ENCODE data around the gene DAPK3. TPM values are rescaled to one million over a fixed set of nuclear protein-coding genes. Genes with fewer than 3 reads are reported as not detected.

Gene DAPK3
- total and polyA plus RNA-seq, 5 donors from 2014 or later = 20.7 to 42.3 (median 27.0) TPM

- Mint-ChIP-seq H3K27me3 (no peaks in the 10 kb centered on the region), H3K4me3 (no peak overlapping the region), H3K36me3 (no peaks in the 10 kb centered on the region), H3K27ac (peak overlapping the region in 1 of 3 donors; percentile 35), H3K4me1 (no peaks in the 10 kb centered on the region), H3K9me3 (peaks cover 0 to 17% (median 4%) of the 10 kb centered on the region in 7 donors)
- ATAC-seq (ENCODE audit: low read depth in 2 of 2) (no peak), DNase-seq (no peak)
- Histone ChIP-seq H3K4me3 (ENCODE audit: low read depth, low read length) (no peak overlapping the region), H3K27ac (ENCODE audit: insufficient read depth, low read length, poor library complexity, severe bottlenecking) (no peak overlapping the region), H3K4me1 (ENCODE audit: control insufficient read depth, insufficient read depth, low read length, poor library complexity, severe bottlenecking) (no peaks in the 10 kb centered on the region), H3K9me3 (ENCODE audit: control insufficient read depth in 2 of 2, low read length in 2 of 2) (peaks cover 8 to 9% of the 10 kb centered on the region in 2 experiments), H3K36me3 (ENCODE audit: control insufficient read depth, insufficient read depth, low read length) (no peaks in the 10 kb centered on the region), H3K27me3 (ENCODE audit: control insufficient read depth, insufficient read depth, low read length) (no peaks in the 10 kb centered on the region)
Observed at GRCh38 chr19:3923096-3923758, 47.7 kb downstream of the DAPK3 start.

- Histone ChIP-seq H3K4me1 (ENCODE audit: control insufficient read depth, insufficient read depth, low read length, poor library complexity, severe bottlenecking) (no peaks in the 10 kb centered on the region), H3K27me3 (ENCODE audit: control insufficient read depth, insufficient read depth, low read length) (no peaks in the 10 kb centered on the region), H3K36me3 (ENCODE audit: control insufficient read depth, insufficient read depth, low read length) (no peaks in the 10 kb centered on the region), H3K9me3 (ENCODE audit: control insufficient read depth in 2 of 2, low read length in 2 of 2) (peaks cover 8 to 9% of the 10 kb centered on the region in 2 experiments), H3K27ac (ENCODE audit: insufficient read depth, low read length, poor library complexity, severe bottlenecking) (no peak overlapping the region), H3K4me3 (ENCODE audit: low read depth, low read length) (no peak overlapping the region)
- Mint-ChIP-seq H3K4me1 (peaks cover 0 to 4% (median 0%) of the 10 kb centered on the region in 4 donors), H3K4me3 (no peak overlapping the region), H3K9me3 (peaks cover 0 to 17% (median 7%) of the 10 kb centered on the region in 7 donors), H3K36me3 (peaks cover 3% of the 10 kb centered on the region), H3K27me3 (peaks cover 6% of the 10 kb centered on the region), H3K27ac (peak overlapping the region in 1 of 3 donors; percentile 14)
- no peak for ATAC-seq (ENCODE audit: low read depth in 2 of 2)
- DNase-seq = no peak
Observed at GRCh38 chr19:3919793-3920192, 51.1 kb downstream of the DAPK3 start.

GRCh38 chr19:3916033-3916432 is 54.9 kb downstream of the DAPK3 start:
- Mint-ChIP-seq H3K9me3 (peaks cover 0 to 4% (median 1%) of the 10 kb centered on the region in 7 donors), H3K27ac (no peak overlapping the region), H3K36me3 (peaks cover 3% of the 10 kb centered on the region), H3K4me1 (peaks cover 0 to 4% (median 0%) of the 10 kb centered on the region in 4 donors), H3K4me3 (no peak overlapping the region), H3K27me3 (peaks cover 6% of the 10 kb centered on the region)
- no peak overlapping the region for H3K4me3 ChIP-seq (ENCODE audit: low read depth, low read length)
- H3K9me3 ChIP-seq (ENCODE audit: control insufficient read depth in 2 of 2, low read length in 2 of 2) = peaks cover 0 to 2% of the 10 kb centered on the region in 2 experiments
- H3K27me3 ChIP-seq (ENCODE audit: control insufficient read depth, insufficient read depth, low read length) = no peaks in the 10 kb centered on the region
- H3K27ac ChIP-seq (ENCODE audit: insufficient read depth, low read length, poor library complexity, severe bottlenecking) = no peak overlapping the region
- H3K36me3 ChIP-seq (ENCODE audit: control insufficient read depth, insufficient read depth, low read length) = no peaks in the 10 kb centered on the region
- H3K4me1 ChIP-seq (ENCODE audit: control insufficient read depth, insufficient read depth, low read length, poor library complexity, severe bottlenecking) = no peaks in the 10 kb centered on the region
- ATAC-seq (ENCODE audit: low read depth in 2 of 2) (no peak), DNase-seq (no peak)

- no peak for ATAC-seq (ENCODE audit: low read depth in 2 of 2)
- H3K27me3 ChIP-seq (ENCODE audit: control insufficient read depth, insufficient read depth, low read length) = no peaks in the 10 kb centered on the region
Observed at GRCh38 chr19:3914199-3914598, 56.7 kb downstream of the DAPK3 start.

GRCh38 chr19:3910105-3910504 is 60.8 kb downstream of the DAPK3 start:
- DNase-seq = no peak
- peaks cover 4% of the 10 kb centered on the region for H3K27me3 Mint-ChIP-seq

More at GRCh38 chr19:3914199-3914598, 56.7 kb downstream of the DAPK3 start:
- Mint-ChIP-seq H3K36me3 (peaks cover 3% of the 10 kb centered on the region), H3K4me1 (peaks cover 0 to 4% (median 0%) of the 10 kb centered on the region in 4 donors), H3K4me3 (no peak overlapping the region), H3K27ac (no peak overlapping the region), H3K9me3 (peaks cover 0 to 8% (median 3%) of the 10 kb centered on the region in 7 donors), H3K27me3 (peaks cover 6% of the 10 kb centered on the region)
- Histone ChIP-seq H3K36me3 (ENCODE audit: control insufficient read depth, insufficient read depth, low read length) (no peaks in the 10 kb centered on the region), H3K9me3 (ENCODE audit: control insufficient read depth in 2 of 2, low read length in 2 of 2) (peaks cover 5 to 10% of the 10 kb centered on the region in 2 experiments), H3K27ac (ENCODE audit: insufficient read depth, low read length, poor library complexity, severe bottlenecking) (no peak overlapping the region), H3K4me3 (ENCODE audit: low read depth, low read length) (no peak overlapping the region), H3K4me1 (ENCODE audit: control insufficient read depth, insufficient read depth, low read length, poor library complexity, severe bottlenecking) (no peaks in the 10 kb centered on the region)
- no peak for DNase-seq

More at GRCh38 chr19:3910105-3910504, 60.8 kb downstream of the DAPK3 start:
- H3K9me3 Mint-ChIP-seq = peaks cover 0 to 9% (median 0%) of the 10 kb centered on the region in 7 donors
- H3K36me3 Mint-ChIP-seq = no peaks in the 10 kb centered on the region
- H3K4me1 Mint-ChIP-seq = no peaks in the 10 kb centered on the region
- no peak overlapping the region for H3K4me3 Mint-ChIP-seq
- ATAC-seq (ENCODE audit: low read depth in 2 of 2) = no peak
- H3K36me3 ChIP-seq (ENCODE audit: control insufficient read depth, insufficient read depth, low read length) = no peaks in the 10 kb centered on the region
- H3K27me3 ChIP-seq (ENCODE audit: control insufficient read depth, insufficient read depth, low read length) = no peaks in the 10 kb centered on the region
- no peak overlapping the region for H3K4me3 ChIP-seq (ENCODE audit: low read depth, low read length)
- H3K27ac ChIP-seq (ENCODE audit: insufficient read depth, low read length, poor library complexity, severe bottlenecking) = no peak overlapping the region
- no peaks in the 10 kb centered on the region for H3K4me1 ChIP-seq (ENCODE audit: control insufficient read depth, insufficient read depth, low read length, poor library complexity, severe bottlenecking)
- H3K27ac Mint-ChIP-seq = no peak overlapping the region
- H3K9me3 ChIP-seq (ENCODE audit: control insufficient read depth in 2 of 2, low read length in 2 of 2) = peaks cover 5 to 10% of the 10 kb centered on the region in 2 experiments

Other genes starting within 250 kb of the DAPK3 start
- gene APBA3, start 209.4 kb downstream of the DAPK3 start, total RNA-seq = 81.0 TPM
- gene APBA3, start 209.4 kb downstream of the DAPK3 start, polyA plus RNA-seq = 10 to 100 TPM; 35.0 to 50.2 (median 44.2) TPM
- 98.0 TPM for gene MRPL54, start 208.4 kb downstream of the DAPK3 start, total RNA-seq
- gene MRPL54, start 208.4 kb downstream of the DAPK3 start, polyA plus RNA-seq = 100 to 1,000 TPM; 143 to 208 (median 177) TPM
- gene RAX2, start 198.9 kb downstream of the DAPK3 start, total RNA-seq = not detected
- gene RAX2, start 198.9 kb downstream of the DAPK3 start, polyA plus RNA-seq = under 1 TPM in 2 of 4 donors, not detected in 2; 0.08 to 0.09 TPM
- gene MATK, start 184.7 kb downstream of the DAPK3 start, total RNA-seq = 1.4 TPM
- 1 to 10 TPM; 1.4 to 4.7 (median 2.3) TPM for gene MATK, start 184.7 kb downstream of the DAPK3 start, polyA plus RNA-seq
- not detected for gene ZFR2, start 102.1 kb downstream of the DAPK3 start, total RNA-seq
- gene ZFR2, start 102.1 kb downstream of the DAPK3 start, polyA plus RNA-seq = 1 to 10 TPM in 1 of 4 donors, under 1 TPM in 3; 0.06 to 1.3 (median 0.57) TPM
- gene ATCAY, start 90.4 kb downstream of the DAPK3 start, total RNA-seq = not detected
- gene ATCAY, start 90.4 kb downstream of the DAPK3 start, polyA plus RNA-seq = not detected
- not detected for gene NMRK2, start 38.0 kb downstream of the DAPK3 start, total RNA-seq
- gene NMRK2, start 38.0 kb downstream of the DAPK3 start, polyA plus RNA-seq = not detected
- 2,369 TPM for gene EEF2, start 14.4 kb upstream of the DAPK3 start, total RNA-seq
- gene EEF2, start 14.4 kb upstream of the DAPK3 start, polyA plus RNA-seq = 100 to 1,000 TPM; 564 to 602 (median 587) TPM
- gene PIAS4, start 36.6 kb upstream of the DAPK3 start, total RNA-seq = 25.4 TPM
- 10 to 100 TPM in 1 of 4 donors, 1 to 10 TPM in 3; 4.1 to 10.4 (median 4.4) TPM for gene PIAS4, start 36.6 kb upstream of the DAPK3 start, polyA plus RNA-seq
- gene ZBTB7A, start 95.8 kb upstream of the DAPK3 start, total RNA-seq = 50.5 TPM
- 10 to 100 TPM; 19.6 to 30.4 (median 23.7) TPM for gene ZBTB7A, start 95.8 kb upstream of the DAPK3 start, polyA plus RNA-seq
- 98.2 TPM for gene MAP2K2, start 153.0 kb upstream of the DAPK3 start, total RNA-seq
- 10 to 100 TPM; 38.5 to 70.2 (median 56.6) TPM for gene MAP2K2, start 153.0 kb upstream of the DAPK3 start, polyA plus RNA-seq
- not detected for gene CREB3L3, start 182.5 kb upstream of the DAPK3 start, total RNA-seq
- under 1 TPM in 1 of 4 donors, not detected in 3; 0.07 TPM for gene CREB3L3, start 182.5 kb upstream of the DAPK3 start, polyA plus RNA-seq
- 34.2 TPM for gene SIRT6, start 211.5 kb upstream of the DAPK3 start, total RNA-seq
- gene SIRT6, start 211.5 kb upstream of the DAPK3 start, polyA plus RNA-seq = 1 to 10 TPM; 1.7 to 4.4 (median 3.1) TPM
- 1.5 TPM for gene ANKRD24, start 211.6 kb upstream of the DAPK3 start, total RNA-seq
- gene ANKRD24, start 211.6 kb upstream of the DAPK3 start, polyA plus RNA-seq = under 1 TPM in 3 of 4 donors, not detected in 1; 0.12 to 0.53 (median 0.26) TPM

All from CD4-positive, CD25-positive, alpha-beta regulatory T cell (primary cell).